Activated T-cell treated with anti-CD3 and anti-CD28 coated beads for 1 hour (primary cell): ENCODE data around the gene ARID1B.

Experiments used
- DNase-seq: peaks from one replicate; pipeline ENCODE4 v3.0.0-alpha.2; 2020; ENCODE audit warnings: low read depth

The ARID1B gene

DNA sequence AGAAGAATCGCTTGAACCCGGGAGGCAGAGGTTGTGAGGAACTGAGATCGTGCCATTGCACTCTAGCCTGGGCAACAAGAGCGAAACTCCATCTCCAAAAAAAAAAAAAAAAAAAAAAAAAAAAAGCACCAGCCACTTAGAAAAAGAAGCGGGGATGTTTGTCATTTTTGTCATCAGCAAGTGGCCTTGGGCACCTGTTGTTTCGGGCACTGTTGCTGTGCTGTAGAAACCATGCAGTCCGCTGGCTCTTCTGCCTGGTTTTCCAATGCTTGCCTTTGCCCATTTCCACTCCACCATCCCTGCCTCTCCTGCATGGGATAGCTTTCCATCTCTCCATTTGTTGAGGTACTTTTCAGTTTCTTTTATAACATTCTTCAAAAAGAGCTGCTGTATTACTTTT lies 129.3 kb downstream of the ARID1B start:
- DNase-seq = no peak

DNA sequence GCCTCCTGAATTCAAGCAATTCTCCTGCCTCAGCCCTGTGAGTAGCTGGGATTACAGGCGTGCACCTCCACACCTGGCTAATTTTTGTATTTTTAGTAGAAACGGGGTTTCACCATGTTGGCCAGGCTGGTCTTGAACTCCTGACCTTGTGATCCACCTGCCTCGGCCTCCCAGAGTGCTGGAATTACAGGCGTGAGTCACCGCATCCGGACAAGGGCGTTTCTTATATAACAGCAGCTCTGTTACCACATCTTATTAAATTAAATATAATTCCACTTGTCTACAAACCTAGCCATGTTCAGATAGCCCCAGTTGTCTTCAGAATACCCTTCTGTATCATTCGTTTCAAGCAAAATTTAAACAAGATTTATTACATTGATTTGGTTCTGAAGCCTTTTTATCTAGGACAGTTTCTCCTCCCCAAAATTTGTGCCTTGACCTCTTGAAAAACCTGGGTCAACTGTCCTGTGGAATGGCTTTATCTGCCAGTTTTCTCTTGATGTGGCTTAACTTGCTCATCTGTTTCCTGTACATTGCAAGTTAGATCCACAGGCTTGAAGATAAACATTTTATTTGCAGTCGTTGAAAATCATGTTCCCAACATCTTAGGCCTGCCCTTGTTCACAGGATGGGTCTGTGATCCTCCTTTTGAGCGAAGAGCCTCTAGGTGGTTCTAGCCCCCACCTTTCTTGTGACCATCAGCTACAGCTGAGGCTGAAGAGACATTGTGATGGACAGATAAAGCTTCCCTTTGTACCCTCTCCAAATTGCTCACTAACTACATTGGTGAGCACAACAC lies 132.2 kb downstream of the ARID1B start:
- no peak for DNase-seq

DNA sequence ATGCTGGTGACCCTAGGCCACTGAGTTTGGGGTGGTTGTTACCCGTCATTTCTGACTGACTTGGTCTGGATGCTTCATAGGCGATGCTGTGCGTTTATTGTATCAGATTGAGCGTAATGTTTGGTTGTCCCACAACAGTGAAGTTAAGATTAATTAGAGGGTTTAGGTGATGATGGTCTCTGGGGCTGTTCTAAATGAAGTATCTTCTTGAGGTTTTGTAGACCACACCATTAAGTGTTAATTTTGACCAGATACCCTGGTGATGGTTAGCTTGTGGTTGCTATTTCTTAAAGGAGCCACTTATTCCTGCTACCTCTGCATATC lies 132.8 kb downstream of the ARID1B start:
- no peak for DNase-seq

DNA sequence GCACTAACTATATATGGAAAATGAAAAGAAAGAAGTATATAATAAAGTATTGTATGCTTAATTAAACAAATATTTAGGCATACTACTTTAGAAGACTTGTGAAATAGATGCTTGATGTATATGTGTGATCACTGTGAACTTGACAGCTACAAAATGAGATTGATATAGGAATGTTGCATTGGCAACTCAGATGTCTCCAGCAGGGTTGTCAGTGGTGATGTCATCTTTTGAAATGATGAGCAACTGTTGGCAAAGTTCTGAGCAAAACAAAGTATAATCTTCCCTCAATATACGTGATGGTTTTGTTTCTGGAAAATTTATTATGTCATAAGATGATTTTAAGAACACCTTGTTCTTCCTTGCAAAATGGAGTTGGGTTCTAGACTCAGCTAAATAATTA lies 133.8 kb downstream of the ARID1B start:
- no peak for DNase-seq

- no peak for DNase-seq
These were observed 134.4 kb downstream of the ARID1B start for GRCh38 chr6:156911581-156911980.

- no peak for DNase-seq
These were observed 135.3 kb downstream of the ARID1B start for GRCh38 chr6:156912431-156912830.

GRCh38 chr6:156914181-156914580 lies 137.0 kb downstream of the ARID1B start:
- no peak for DNase-seq

DNA sequence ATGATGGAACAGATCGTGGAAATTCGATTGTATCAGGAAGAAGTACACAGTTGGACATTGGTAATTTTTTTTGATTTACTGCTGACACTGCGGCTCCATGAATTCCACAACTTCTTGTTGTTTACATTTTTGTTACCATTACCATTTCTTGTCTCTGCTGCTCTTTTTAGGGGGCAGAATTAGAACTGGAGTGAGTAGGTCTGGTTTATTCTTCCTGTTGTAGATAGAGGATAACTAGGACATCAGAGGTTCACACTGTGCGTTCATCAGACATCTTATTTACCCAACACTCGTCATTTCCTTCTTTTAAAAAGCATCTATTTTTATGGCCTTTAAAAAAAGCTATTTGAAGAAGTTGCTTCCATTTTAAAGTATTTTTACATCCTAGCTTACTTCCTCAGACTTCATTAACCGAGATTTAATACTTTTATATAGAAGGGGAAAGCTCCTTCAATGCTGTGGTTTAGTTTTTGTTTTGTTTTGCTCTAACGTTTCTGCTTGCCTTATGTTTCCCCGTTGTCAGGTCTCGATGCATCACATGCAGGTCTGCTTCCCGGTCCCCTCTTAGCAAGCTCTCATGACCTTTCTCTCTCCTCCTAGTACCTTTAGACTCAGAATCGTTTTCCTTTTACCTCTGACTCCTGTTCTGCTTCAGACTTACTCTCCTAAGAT lies 139.1 kb downstream of the ARID1B start:
- DNase-seq = no peak

DNA sequence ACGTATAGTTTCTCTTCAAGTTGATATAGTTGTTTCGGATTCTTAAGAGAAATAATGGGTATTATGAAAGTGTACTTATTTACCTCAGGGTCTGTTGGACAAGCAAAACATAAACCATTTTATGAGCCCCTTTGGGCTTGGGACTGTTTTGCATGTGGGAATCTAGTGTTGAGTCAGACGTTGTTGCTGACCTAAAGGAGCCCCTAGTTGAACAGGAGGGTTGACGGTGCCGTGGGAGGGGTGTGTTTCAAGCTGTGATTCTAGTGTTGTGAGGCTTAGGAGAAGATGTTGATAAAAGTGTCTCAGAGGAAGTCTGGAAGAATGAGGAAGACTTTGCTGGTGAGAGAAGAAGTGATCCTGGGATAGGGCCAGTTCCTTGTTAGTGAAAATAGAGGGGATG lies 140.0 kb downstream of the ARID1B start:
- DNase-seq = no peak

- DNase-seq = no peak
These were observed 141.5 kb downstream of the ARID1B start for GRCh38 chr6:156918647-156919046.

GRCh38 chr6:156919370-156919769 lies 142.2 kb downstream of the ARID1B start:
- no peak for DNase-seq

DNA sequence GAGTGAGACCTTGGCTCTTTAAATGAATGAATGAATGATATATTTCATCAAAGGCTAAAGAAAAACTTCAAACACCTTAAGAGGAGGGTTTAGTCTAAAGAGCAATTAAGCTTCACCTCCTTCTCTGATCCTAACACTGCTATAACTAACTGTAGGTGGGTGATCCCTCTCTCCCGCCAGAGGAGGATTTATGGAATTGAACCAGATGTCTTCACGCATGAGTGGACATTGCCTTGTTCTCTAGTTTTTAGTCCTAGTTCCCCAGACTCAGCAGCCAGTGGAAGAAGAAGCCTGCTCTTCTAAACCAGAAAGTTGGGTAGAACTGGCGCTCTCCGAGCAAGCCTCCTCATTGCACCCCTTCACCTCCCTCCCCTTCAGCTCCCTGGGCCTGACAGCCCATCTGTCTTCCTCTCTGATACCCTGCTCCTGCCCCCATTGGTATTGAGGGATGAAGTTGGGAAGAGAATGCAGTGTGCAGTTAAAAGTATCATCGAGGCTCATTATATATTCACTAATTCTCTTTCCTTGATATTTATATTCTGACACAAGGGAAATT lies 142.7 kb downstream of the ARID1B start:
- no peak for DNase-seq

- no peak for DNase-seq
These were observed 147.1 kb downstream of the ARID1B start for GRCh38 chr6:156924246-156924645.

DNA sequence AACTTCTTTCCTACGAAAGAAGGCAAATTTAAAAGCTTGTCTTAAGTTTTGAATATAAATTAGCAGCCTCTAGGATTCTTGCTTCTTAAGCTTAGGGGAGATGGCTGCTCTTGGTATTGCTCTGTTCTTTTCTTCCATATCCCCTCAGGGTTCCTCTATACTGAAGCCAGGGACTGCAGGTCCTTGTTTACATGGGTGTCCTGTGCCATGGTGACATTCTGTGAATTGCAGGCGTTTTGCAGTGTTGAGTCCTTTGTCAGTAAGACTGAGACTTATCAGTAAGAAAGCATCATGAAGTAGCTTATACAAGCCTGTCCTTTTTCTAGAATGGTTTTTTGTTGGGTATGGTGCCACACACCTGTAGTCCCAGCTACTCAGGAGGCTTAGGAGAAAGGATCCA lies 147.8 kb downstream of the ARID1B start:
- no peak for DNase-seq

DNA sequence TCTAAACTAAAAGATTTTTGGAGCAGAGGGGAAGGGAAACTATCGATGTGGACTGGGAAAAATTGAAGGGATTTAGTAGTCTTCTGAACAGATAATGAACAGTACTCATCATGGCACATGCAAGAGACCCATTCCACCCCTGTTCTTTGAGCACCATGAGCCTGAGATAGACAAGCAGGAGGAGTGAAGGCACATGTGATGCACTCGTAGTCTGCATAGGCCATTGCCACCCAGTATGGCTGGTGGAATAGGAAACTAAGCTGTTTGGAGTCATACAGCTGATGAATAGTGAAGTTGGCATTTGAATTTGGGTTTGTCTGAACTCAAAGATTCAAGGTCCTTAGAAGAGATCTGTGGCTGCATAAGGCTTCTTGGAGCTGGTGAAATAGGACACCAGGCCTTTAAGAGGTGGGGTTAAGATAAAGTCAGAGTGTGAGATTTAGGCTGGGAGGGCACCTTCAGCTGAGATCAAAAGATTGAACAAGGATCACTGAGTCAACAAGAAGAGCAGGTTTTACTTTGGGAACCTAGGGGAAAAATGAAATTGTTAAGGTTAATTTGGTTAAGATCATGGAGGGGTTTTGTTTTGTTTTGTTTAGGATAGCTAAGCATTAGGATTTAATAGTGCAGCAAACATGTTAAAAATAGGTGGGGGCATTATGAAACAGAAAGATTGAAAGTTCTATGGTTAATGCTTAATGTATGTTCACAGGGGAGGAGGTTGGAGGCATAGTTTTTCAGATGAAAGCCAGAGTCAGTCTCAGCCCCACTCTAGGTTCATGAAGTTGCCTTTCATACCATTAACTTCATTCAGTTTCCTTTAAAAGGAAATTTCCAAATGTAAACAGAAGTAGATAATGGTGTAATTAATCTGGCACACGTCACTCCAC lies 148.8 kb downstream of the ARID1B start:
- DNase-seq = no peak

GRCh38 chr6:156928126-156928525 lies 150.9 kb downstream of the ARID1B start:
- no peak for DNase-seq

- no peak for DNase-seq
These were observed 151.8 kb downstream of the ARID1B start for GRCh38 chr6:156928972-156929371.

DNA sequence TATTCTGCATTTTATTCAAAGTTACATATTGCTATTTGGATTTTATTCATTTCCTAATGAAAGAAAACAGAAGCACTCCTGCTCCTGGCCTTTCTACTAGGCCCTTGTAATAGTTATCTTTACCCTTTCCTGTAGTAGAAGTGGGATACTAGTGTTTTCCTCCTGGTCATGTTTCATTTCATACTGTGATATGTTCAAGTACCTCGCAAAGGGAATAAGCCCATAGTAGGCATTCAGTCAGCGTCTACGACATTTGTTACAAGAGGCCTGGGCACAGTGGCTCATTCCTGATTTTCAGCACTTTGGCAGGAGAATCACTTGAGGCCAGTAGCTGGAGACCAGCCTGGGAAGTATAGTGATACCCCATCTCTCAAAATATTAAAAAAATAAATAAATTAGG lies 154.1 kb downstream of the ARID1B start:
- DNase-seq = no peak

DNA sequence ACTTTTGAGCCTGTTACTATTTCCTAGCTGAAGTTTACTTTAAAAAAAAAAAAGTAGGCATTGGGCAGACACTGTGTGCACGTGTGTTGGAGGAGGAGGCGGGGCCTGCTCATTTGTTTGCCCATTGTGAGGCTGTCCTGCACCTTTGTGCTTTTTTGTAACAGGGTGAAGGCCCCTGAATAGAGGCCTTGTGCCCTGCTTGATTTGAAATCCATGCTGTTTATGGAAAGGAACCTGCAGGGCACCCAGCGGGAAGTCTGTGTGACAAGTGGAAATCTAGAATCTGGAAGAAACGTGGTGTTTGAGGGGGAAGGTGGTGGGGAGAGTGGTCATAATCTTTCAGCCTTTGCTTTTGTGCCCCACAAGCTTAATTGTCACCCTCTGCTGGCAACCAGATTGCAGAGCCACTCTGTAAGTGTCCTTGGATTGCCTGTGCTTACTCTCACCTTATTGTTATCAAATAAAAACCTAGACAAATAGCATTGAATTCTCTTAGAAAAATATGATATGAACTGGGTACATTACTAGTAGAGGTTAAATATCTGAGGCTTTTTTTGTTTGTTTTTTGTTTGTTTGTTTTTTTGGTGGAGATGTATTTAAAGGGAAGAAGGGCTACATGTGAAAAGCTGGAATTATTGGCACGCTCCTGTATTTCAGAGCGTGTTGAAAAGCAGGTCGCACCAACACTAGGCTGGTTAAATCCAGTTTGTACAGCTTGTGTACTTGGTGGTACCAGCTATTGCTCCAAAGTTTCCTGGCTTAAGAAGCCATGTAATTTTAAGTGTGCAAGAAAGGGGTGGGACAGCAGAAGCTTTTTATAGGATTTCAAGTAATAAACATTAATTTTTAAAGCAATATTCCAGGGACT lies 156.3 kb downstream of the ARID1B start:
- no peak for DNase-seq

GRCh38 chr6:156934069-156934460 lies 156.9 kb downstream of the ARID1B start:
- DNase-seq = no peak

- DNase-seq = no peak
These were observed 157.8 kb downstream of the ARID1B start for GRCh38 chr6:156935000-156935399.

DNA sequence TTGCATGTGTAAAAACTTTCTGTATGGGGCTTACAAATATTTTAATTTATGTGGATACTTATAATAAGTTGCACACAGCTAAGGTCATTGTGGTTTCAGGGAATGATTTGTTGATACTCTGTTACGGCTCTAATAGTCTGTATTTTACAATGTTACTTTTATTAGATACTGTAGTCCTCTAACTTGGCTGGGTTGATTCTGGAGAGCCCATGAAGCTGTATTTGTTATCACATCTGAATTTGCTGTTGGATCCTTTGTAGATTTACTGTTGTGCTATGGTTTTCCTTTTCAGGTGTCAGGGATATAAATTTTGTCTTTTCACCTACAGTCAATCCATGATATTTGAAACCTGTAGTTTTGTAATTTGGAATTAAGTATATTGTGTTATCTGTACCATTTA lies 161.0 kb downstream of the ARID1B start:
- DNase-seq = no peak
